A673 (cell line): Measurements from ENCODE around the gene AVPR1B. TPM values are rescaled to one million over a fixed set of nuclear protein-coding genes. Genes with fewer than 3 reads are reported as not detected.

Source experiments
- BruUV-seq: library from RNA; stranded (reverse); fragments of 400-500 nt; replicated peaks from 2 replicates; lab custom pipeline; 2021; lab: Mats Ljungman, UMichigan
- CTCF ChIA-PET: fragments of 300-600 bp; sonication (Branson Sonifier 250); formaldehyde crosslinking; loops from one replicate; lab custom pipeline; 2022; ENCODE audit warnings: antibody characterized with exemption; lab: Charles Lee
- POLR2A ChIA-PET: fragments of 300-600 bp; sonication (Branson Sonifier 250); formaldehyde crosslinking; loops from one replicate; lab custom pipeline; 2022; ENCODE audit warnings: antibody characterized with exemption; ENCODE audit not compliant: low non-redundant PET; lab: Charles Lee
- DNase-seq: peaks from one replicate; pipeline ENCODE4 v3.0.0-alpha.2; 2015; ENCODE audit warnings: low spot score
- H3K27ac ChIP-seq: fragments of 200-600 bp; sonication (generic); 2 replicates; pipeline ENCODE4 v1.5.1; 2016; ENCODE audit warnings: mixed run types, low read depth, mild to moderate bottlenecking, mixed read lengths, antibody characterized with exemption, low read length; ENCODE audit not compliant: poor library complexity, severe bottlenecking
- H3K27me3 ChIP-seq: fragments of 200-600 bp; sonication (generic); replicated peaks from 2 replicates; pipeline ENCODE4 v1.6.1; 2017; ENCODE audit warnings: mixed run types, low read depth, mild to moderate bottlenecking, mixed read lengths, antibody characterized with exemption, low read length; ENCODE audit not compliant: insufficient read depth, poor library complexity
- H3K36me3 ChIP-seq: fragments of 200-600 bp; sonication (generic); 2 replicates; pipeline ENCODE4 v1.6.1; 2016; ENCODE audit warnings: mixed run types, mild to moderate bottlenecking, mixed read lengths, antibody characterized with exemption, low read length; ENCODE audit not compliant: insufficient read depth, poor library complexity, severe bottlenecking
- H3K4me1 ChIP-seq: fragments of 200-600 bp; sonication (generic); 2 replicates; pipeline ENCODE4 v1.6.1; 2017; ENCODE audit warnings: mixed run types, mild to moderate bottlenecking, mixed read lengths, antibody characterized with exemption, low read length; ENCODE audit not compliant: insufficient read depth, poor library complexity, severe bottlenecking
- H3K4me3 ChIP-seq: fragments of 200-600 bp; sonication (generic); 2 replicates; pipeline ENCODE4 v1.5.1; 2016; ENCODE audit warnings: low read depth, mixed run types, mild to moderate bottlenecking, mixed read lengths, low read length; ENCODE audit not compliant: poor library complexity, severe bottlenecking
- H3K9me3 ChIP-seq: fragments of 200-600 bp; sonication (generic); 2 replicates; pipeline ENCODE4 v1.6.1; 2016; ENCODE audit warnings: mixed run types, low read depth, mild to moderate bottlenecking, mixed read lengths, antibody characterized with exemption, low read length; ENCODE audit not compliant: poor library complexity, severe bottlenecking
- EZH2 ChIP-seq: fragments of 200-600 bp; sonication (generic); IDR thresholded peaks from 2 replicates; pipeline ENCODE4 v1.6.1; 2017; ENCODE audit warnings: borderline replicate concordance, low read depth, mild to moderate bottlenecking, mixed read lengths, antibody characterized with exemption, low read length; ENCODE audit not compliant: poor library complexity, severe bottlenecking
- intact Hi-C: fragments of 100-400 bp; cut with micrococcal nuclease; formaldehyde crosslinking; loops from one replicate; pipeline ENCODE4 v1.10.0; 2022; ENCODE audit not compliant: unreplicated experiment
- total RNA-seq: library from RNA; stranded (reverse); gene quantifications from 2 replicates; pipeline ENCODE4 v1.2.3, GENCODE V29; 2021
- TF ChIP-seq, protein P1 (sequence below): fragments of 300-800, 200-600 bp; sonication (generic); conservative IDR thresholded peaks from 2 replicates; pipeline ENCODE4 v1.5.1; 2017; ENCODE audit warnings: low read depth, mild to moderate bottlenecking, antibody characterized with exemption, low read length, moderate library complexity, mixed read lengths

Gene AVPR1B
- total RNA-seq, 1 experiment from 2014 or later: not detected

GRCh38 chr1:206087091-206087490 lies 30.1 kb downstream of the AVPR1B start:
- CTCF ChIA-PET: no interaction called here
- TF ChIP-seq EZH2: no peak
- TF ChIP-seq, protein P1, sequence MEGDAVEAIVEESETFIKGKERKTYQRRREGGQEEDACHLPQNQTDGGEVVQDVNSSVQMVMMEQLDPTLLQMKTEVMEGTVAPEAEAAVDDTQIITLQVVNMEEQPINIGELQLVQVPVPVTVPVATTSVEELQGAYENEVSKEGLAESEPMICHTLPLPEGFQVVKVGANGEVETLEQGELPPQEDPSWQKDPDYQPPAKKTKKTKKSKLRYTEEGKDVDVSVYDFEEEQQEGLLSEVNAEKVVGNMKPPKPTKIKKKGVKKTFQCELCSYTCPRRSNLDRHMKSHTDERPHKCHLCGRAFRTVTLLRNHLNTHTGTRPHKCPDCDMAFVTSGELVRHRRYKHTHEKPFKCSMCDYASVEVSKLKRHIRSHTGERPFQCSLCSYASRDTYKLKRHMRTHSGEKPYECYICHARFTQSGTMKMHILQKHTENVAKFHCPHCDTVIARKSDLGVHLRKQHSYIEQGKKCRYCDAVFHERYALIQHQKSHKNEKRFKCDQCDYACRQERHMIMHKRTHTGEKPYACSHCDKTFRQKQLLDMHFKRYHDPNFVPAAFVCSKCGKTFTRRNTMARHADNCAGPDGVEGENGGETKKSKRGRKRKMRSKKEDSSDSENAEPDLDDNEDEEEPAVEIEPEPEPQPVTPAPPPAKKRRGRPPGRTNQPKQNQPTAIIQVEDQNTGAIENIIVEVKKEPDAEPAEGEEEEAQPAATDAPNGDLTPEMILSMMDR: no peak
- BruUV-seq: no TSS peak

DNA sequence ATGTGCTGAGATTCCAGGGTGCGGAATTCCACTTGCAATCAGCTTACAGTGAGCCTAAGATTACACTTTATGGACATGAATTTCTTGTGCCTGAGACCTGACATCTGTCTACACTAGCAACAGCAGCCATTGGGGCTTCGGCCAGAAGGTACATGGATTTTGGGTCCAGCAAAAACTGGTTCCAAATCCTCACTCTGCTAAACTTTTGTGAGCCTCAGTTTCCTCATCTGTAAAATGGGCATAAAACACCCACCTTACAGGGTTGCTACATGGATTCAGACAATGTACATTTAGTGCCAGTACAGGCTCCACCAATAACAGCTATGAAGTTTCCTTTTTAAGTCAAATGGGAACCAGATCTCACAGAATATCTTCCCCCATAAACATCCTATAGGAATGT lies 33.4 kb downstream of the AVPR1B start:
- Histone ChIP-seq H3K36me3 (no peaks in the 10 kb centered on the region), H3K4me3 (no peak overlapping the region), H3K27ac (no peak overlapping the region), H3K9me3 (no peaks in the 10 kb centered on the region), H3K27me3 (no peaks in the 10 kb centered on the region), H3K4me1 (no peaks in the 10 kb centered on the region)
- no peak for TF ChIP-seq EZH2
- TF ChIP-seq, protein P1: no peak
- intact Hi-C loops: no loop called here
- ChIA-PET CTCF (no interaction called here), POLR2A (interaction anchor here (0.7 kb wide), 1 partner anchor 44 kb away, joined by 5 read pairs; no protein-coding TSS in a partner anchor)
- DNase-seq: no peak
- BruUV-seq: no TSS peak

More at GRCh38 chr1:206087091-206087490, 30.1 kb downstream of the AVPR1B start:
- no peaks in the 10 kb centered on the region for H3K4me1 ChIP-seq
- H3K27ac ChIP-seq: no peak overlapping the region
- no peaks in the 10 kb centered on the region for H3K36me3 ChIP-seq
- intact Hi-C loops: no loop called here
- no peak for DNase-seq
- POLR2A ChIA-PET: no interaction called here
- no peaks in the 10 kb centered on the region for H3K27me3 ChIP-seq
- no peak overlapping the region for H3K4me3 ChIP-seq
- H3K9me3 ChIP-seq: no peaks in the 10 kb centered on the region

GRCh38 chr1:206082831-206083695 lies 34.1 kb downstream of the AVPR1B start:
- Histone ChIP-seq H3K4me3 (no peak overlapping the region), H3K27me3 (no peaks in the 10 kb centered on the region), H3K4me1 (no peaks in the 10 kb centered on the region), H3K27ac (no peak overlapping the region), H3K9me3 (no peaks in the 10 kb centered on the region), H3K36me3 (no peaks in the 10 kb centered on the region)
- intact Hi-C loops: no loop called here
- CTCF ChIA-PET: no interaction called here
- POLR2A ChIA-PET: no interaction called here
- no TSS peak for BruUV-seq
- no peak for TF ChIP-seq EZH2
- TF ChIP-seq, protein P1: no peak
- DNase-seq: no peak
